ENCODE measurements around the gene GLT8D1. TPM values are rescaled to one million over a fixed set of nuclear protein-coding genes. Genes with fewer than 3 reads are reported as not detected.
A peak's percentile ranks its signal among the peaks of the same experiment; 100 is the strongest.

The GLT8D1 gene
- total and polyA plus RNA-seq, 9 of the 15 experiments (the other 6 are each of a cell fraction or from before 2014, with no cell fraction given), result 14.1 to 65.9 (median 33.7) TPM

DNA sequence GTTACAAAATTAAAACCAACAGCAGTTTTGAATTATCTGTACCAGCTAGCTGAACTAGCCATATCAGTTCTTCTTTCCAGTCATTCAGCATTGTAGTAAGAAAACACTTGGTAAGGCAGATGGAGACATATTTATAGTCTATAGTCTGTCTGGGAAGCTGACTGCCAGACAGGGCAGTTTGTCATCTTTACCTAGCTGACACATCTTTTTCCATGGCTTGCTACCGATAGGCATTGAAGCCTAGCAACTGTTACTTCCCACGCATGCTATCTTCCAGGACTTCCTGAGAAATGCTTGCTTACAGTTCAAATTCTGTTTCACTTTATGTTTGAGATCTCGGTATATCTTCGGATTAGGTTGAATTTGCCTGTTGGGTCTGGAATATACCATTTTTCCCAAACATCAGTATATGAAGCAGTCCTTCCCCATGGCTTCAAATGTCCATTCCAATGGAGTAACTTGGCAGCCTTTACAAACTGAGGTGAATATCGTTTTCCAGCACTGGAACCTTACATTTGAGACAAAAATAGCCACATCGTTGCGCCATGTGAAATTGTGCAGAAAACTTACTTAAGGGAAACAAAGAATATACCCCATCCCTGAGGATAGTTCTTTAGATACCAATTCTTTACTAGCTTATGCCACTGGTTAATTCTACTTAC is 10.9 kb downstream of the GLT8D1 start:
- ATAC-seq (peak; percentile 50), FAIRE-seq (peak; percentile 90), DNase-seq (ENCODE audit: extremely low read depth in 1 of 4, low spot score in 3 of 4) (peak in 3 of 4 experiments; percentile 15 to 53 (median 23))
- H3K4me3 ChIP-seq, result no peak overlapping the region
- H3K27ac ChIP-seq (ENCODE audit: extremely low read depth, low read depth, low read length), result peak overlapping the region; percentile 7; the same call in 1 of the 3 replicates
- no peak overlapping the region; the same call in 1 of the 2 replicates for H3K4me2 ChIP-seq (ENCODE audit: insufficient read depth, low read length)
- H3K27me3 ChIP-seq (ENCODE audit: control insufficient read depth in 2 of 2, insufficient read depth in 2 of 2, low read length in 2 of 2), result no peaks in the 10 kb centered on the region
- H3K36me3 ChIP-seq (ENCODE audit: control insufficient read depth, insufficient read depth, low read length), result peaks cover 84% of the 10 kb centered on the region
- H3K9me3 ChIP-seq (replicated peaks; ENCODE audit: control insufficient read depth, insufficient read depth, low read depth, low read length), result no peaks in the 10 kb centered on the region
- no peak overlapping the region for H2AFZ ChIP-seq (ENCODE audit: low read depth, low read length)
- WGBS (ENCODE audit: insufficient coverage, low coverage, missing lambda C conversion rate), result 52% methylated on average over 7 of the region's 7 CpGs
- intact Hi-C loops (cut with micrococcal nuclease) (no loop called here), in situ Hi-C loops (cut with MboI) (no loop called here)
- H3K9me1 ChIP-seq (ENCODE audit: control insufficient read depth, insufficient read depth, low read length), result no peaks in the 10 kb centered on the region
- CTCF ChIA-PET (ENCODE audit: low intra/inter-chr PET ratio), result no interaction called here
- peaks cover 7% of the 10 kb centered on the region for H3K79me2 ChIP-seq (ENCODE audit: control insufficient read depth, insufficient read depth, low read length)
- BruUV-seq (replicated peaks), result TSS peak; percentile 70
- POLR2A ChIA-PET, result interaction anchor here (1.0 to 1.3 kb wide), 2 partner anchors 9 to 10 kb away, joined by 3 read pairs; partner anchors contain the start of gene GNL3
- H4K20me1 ChIP-seq (replicated peaks; ENCODE audit: control insufficient read depth, insufficient read depth, low read length), result peaks cover 8% of the 10 kb centered on the region
- no peak overlapping the region for H3K9ac ChIP-seq (ENCODE audit: insufficient read depth in 1 of 2, low read depth in 2 of 2, low read length in 2 of 2)
- H3K4me1 ChIP-seq (replicated peaks in 1 of 2; ENCODE audit: control insufficient read depth in 2 of 2, insufficient read depth in 2 of 2, low read length in 2 of 2), result peaks cover 0 to 14% of the 10 kb centered on the region in 2 experiments; a peak in 2 of 5 replicates
- TF ChIP-seq WHSC1 (IDR thresholded peaks at IDR 0.05; ENCODE audit: low read length), result no peak
- TF ChIP-seq AFF1 (IDR thresholded peaks at IDR 0.05; ENCODE audit: low read depth in 1 of 2, partially characterized antibody in 2 of 2), result peak in 1 of 2 experiments; percentile 22
- peak; percentile 70 for TF ChIP-seq RFX1 (IDR thresholded peaks at IDR 0.05)
- no peak for TF ChIP-seq ZC3H11A (IDR thresholded peaks at IDR 0.05; ENCODE audit: low read depth, low read length)
- TF ChIP-seq, protein P1, sequence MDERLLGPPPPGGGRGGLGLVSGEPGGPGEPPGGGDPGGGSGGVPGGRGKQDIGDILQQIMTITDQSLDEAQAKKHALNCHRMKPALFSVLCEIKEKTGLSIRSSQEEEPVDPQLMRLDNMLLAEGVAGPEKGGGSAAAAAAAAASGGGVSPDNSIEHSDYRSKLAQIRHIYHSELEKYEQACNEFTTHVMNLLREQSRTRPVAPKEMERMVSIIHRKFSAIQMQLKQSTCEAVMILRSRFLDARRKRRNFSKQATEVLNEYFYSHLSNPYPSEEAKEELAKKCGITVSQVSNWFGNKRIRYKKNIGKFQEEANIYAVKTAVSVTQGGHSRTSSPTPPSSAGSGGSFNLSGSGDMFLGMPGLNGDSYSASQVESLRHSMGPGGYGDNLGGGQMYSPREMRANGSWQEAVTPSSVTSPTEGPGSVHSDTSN (CRISPR knock-in tag; IDR thresholded peaks at IDR 0.05; ENCODE audit: low read depth), result peak; percentile 36; the same call in 1 of the 2 replicates
- TF ChIP-seq, protein P1 (tag; conservative IDR thresholded peaks at IDR 0.05; ENCODE audit: low read depth), result peak; percentile 92
- no peak for TF ChIP-seq HDAC8 (tag; IDR thresholded peaks at IDR 0.05)
- peak; percentile 75 for TF ChIP-seq SOX6 (IDR thresholded peaks at IDR 0.05)
- TF ChIP-seq SMARCA4 (IDR thresholded peaks at IDR 0.05), result peak; percentile 61
- peak; percentile 38; the same call in 1 of the 2 replicates for TF ChIP-seq ZNF24 (IDR thresholded peaks at IDR 0.05)
- TF ChIP-seq EP300 (IDR thresholded peaks at IDR 0.05; ENCODE audit: low read length), result peak; percentile 72; the same call in 1 of the 2 replicates
- TF ChIP-seq TSHZ1 (CRISPR knock-in tag; IDR thresholded peaks at IDR 0.05), result no peak
